Measurements from ENCODE around the gene ABHD16A.

Gene ABHD16A

DNA sequence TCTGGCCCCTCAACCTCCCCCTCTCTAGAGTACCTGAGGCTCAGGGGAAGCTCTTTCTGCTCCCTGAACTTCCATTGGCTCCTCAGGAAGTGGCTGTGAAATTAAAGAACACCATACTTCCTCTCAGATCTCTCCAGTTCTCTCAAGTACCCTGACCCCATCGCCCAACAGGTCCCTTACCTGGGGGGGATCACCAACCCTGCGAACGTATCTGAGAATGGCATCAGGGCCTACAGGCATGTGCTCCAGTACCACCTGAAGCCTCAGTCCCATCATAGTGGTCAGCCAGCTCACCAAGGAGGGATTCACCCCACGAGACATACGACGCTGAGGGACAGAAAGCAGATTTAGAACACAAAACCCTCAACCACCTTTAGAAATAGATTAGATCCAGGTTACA is 62.5 kb downstream of the ABHD16A start:
- H3K27ac ChIP-seq (ENCODE audit: low read depth, low read length) = no peak overlapping the region
- H3K4me2 ChIP-seq (ENCODE audit: low read length) = no peak overlapping the region
- H3K36me3 ChIP-seq (ENCODE audit: control insufficient read depth, low read length) = peaks cover 91% of the 10 kb centered on the region
- no peaks in the 10 kb centered on the region for H3K9me3 ChIP-seq (ENCODE audit: control insufficient read depth, insufficient read depth, low read length)
- TF ChIP-seq, protein P1, sequence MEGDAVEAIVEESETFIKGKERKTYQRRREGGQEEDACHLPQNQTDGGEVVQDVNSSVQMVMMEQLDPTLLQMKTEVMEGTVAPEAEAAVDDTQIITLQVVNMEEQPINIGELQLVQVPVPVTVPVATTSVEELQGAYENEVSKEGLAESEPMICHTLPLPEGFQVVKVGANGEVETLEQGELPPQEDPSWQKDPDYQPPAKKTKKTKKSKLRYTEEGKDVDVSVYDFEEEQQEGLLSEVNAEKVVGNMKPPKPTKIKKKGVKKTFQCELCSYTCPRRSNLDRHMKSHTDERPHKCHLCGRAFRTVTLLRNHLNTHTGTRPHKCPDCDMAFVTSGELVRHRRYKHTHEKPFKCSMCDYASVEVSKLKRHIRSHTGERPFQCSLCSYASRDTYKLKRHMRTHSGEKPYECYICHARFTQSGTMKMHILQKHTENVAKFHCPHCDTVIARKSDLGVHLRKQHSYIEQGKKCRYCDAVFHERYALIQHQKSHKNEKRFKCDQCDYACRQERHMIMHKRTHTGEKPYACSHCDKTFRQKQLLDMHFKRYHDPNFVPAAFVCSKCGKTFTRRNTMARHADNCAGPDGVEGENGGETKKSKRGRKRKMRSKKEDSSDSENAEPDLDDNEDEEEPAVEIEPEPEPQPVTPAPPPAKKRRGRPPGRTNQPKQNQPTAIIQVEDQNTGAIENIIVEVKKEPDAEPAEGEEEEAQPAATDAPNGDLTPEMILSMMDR (IDR thresholded peaks at IDR 0.05; ENCODE audit: low read depth, low read length, poor library complexity, severe bottlenecking) = no peak
- TF ChIP-seq EZH2phosphoT487 (IDR thresholded peaks at IDR 0.05; ENCODE audit: borderline replicate concordance, low read length) = no peak
- no peaks in the 10 kb centered on the region for H4K20me1 ChIP-seq (ENCODE audit: control insufficient read depth, insufficient read depth, low read depth, low read length)
- no peaks in the 10 kb centered on the region for H3K9me2 ChIP-seq (replicated peaks; ENCODE audit: control insufficient read depth, low read length)
- no peaks in the 10 kb centered on the region for H3K4me1 ChIP-seq (ENCODE audit: control insufficient read depth, low read length)
- H3F3A ChIP-seq (ENCODE audit: control insufficient read depth, insufficient read depth) = peaks cover 42% of the 10 kb centered on the region
- no peaks in the 10 kb centered on the region for H3K79me2 ChIP-seq (ENCODE audit: control insufficient read depth, low read length)
- no peak overlapping the region for H3K4me3 ChIP-seq (ENCODE audit: low read length)
- H3K27me3 ChIP-seq (ENCODE audit: control insufficient read depth, low read length) = no peaks in the 10 kb centered on the region

DNA sequence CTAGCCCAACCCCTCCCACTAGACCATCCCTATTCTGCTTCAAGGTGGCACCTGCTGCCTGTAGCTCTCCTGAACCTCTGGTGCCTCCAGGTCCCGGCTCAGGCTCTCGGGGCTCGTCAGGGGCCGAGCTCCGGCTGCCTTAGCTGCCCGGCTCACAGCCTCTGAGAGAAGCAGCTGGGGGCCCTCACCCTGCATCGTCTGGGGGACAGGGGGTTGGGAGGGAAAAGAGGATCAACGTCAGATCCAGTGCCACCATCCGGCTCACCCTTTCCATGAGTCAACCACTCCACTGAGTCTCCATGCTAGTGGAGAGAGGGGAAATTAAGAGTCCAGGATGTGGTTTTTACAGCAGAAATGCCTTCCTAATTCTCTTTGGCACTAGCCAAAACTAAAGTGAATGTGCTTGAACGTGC is 63.7 kb downstream of the ABHD16A start:
- Histone ChIP-seq H3K4me2 (ENCODE audit: low read length) (no peak overlapping the region), H3K9me2 (replicated peaks; ENCODE audit: control insufficient read depth, low read length) (no peaks in the 10 kb centered on the region), H3K36me3 (ENCODE audit: control insufficient read depth, low read length) (peaks cover 91% of the 10 kb centered on the region), H3K79me2 (ENCODE audit: control insufficient read depth, low read length) (no peaks in the 10 kb centered on the region), H3K27me3 (ENCODE audit: control insufficient read depth, low read length) (no peaks in the 10 kb centered on the region), H3K27ac (ENCODE audit: low read depth, low read length) (no peak overlapping the region), H3F3A (ENCODE audit: control insufficient read depth, insufficient read depth) (peaks cover 49% of the 10 kb centered on the region), H3K4me1 (ENCODE audit: control insufficient read depth, low read length) (no peaks in the 10 kb centered on the region), H3K4me3 (ENCODE audit: low read length) (no peak overlapping the region), H4K20me1 (ENCODE audit: control insufficient read depth, insufficient read depth, low read depth, low read length) (no peaks in the 10 kb centered on the region), H3K9me3 (ENCODE audit: control insufficient read depth, insufficient read depth, low read length) (no peaks in the 10 kb centered on the region)
- TF ChIP-seq, protein P1 (IDR thresholded peaks at IDR 0.05; ENCODE audit: low read depth, low read length, poor library complexity, severe bottlenecking) = no peak
- no peak for TF ChIP-seq EZH2phosphoT487 (IDR thresholded peaks at IDR 0.05; ENCODE audit: borderline replicate concordance, low read length)

DNA sequence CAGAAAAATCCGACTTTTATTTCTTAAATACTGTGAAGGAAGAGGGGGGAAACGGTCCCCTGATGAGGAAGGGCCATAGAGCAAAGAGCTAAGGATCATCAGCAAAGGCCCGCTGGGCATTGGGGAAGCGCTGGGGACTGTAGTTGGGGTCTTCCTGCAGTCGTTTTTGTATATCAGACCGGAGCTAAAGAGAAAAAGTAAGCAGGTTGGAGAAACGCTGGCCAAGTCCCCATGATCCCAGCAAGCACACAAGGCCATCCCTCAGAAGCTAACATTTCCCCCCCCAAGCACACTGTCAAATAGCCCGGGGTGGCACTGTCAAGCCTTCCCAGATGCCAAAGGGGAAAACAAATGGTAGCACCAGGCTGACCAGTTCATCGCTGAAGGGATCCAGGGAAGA is 64.1 kb downstream of the ABHD16A start:
- Histone ChIP-seq H3K9me3 (ENCODE audit: control insufficient read depth, insufficient read depth, low read length) (no peaks in the 10 kb centered on the region), H3F3A (ENCODE audit: control insufficient read depth, insufficient read depth) (peaks cover 52% of the 10 kb centered on the region), H3K4me1 (ENCODE audit: control insufficient read depth, low read length) (no peaks in the 10 kb centered on the region), H3K9me2 (replicated peaks; ENCODE audit: control insufficient read depth, low read length) (no peaks in the 10 kb centered on the region), H3K4me2 (ENCODE audit: low read length) (no peak overlapping the region), H3K27me3 (ENCODE audit: control insufficient read depth, low read length) (no peaks in the 10 kb centered on the region), H3K4me3 (ENCODE audit: low read length) (no peak overlapping the region), H4K20me1 (ENCODE audit: control insufficient read depth, insufficient read depth, low read depth, low read length) (no peaks in the 10 kb centered on the region; the same call in 1 of the 2 replicates), H3K36me3 (ENCODE audit: control insufficient read depth, low read length) (peaks cover 91% of the 10 kb centered on the region), H3K27ac (ENCODE audit: low read depth, low read length) (no peak overlapping the region), H3K79me2 (ENCODE audit: control insufficient read depth, low read length) (no peaks in the 10 kb centered on the region)
- TF ChIP-seq, protein P1 (IDR thresholded peaks at IDR 0.05; ENCODE audit: low read depth, low read length, poor library complexity, severe bottlenecking) = no peak
- TF ChIP-seq EZH2phosphoT487 (IDR thresholded peaks at IDR 0.05; ENCODE audit: borderline replicate concordance, low read length) = no peak
